IMR-90 (cell line): ENCODE measurements around the gene MSH4. TPM values are rescaled to one million over a fixed set of nuclear protein-coding genes. Genes with fewer than 3 reads are reported as not detected.
"Not testable (repeated sequence)": the region's sequence is repeated elsewhere in the genome, so short reads cannot be mapped to it uniquely, and the experiment has no call there.

Experiments
- ATAC-seq: fragments of 200-7000 bp; cut with Tn5 transposase; 2 replicates; pipeline ENCODE4 v1.9.1; 2020; ENCODE audit warnings: low read depth, mild to moderate bottlenecking, moderate library complexity
- BruUV-seq: library from RNA; stranded (reverse); fragments of 400-500 nt; replicated peaks from 2 replicates; lab custom pipeline; 2021; lab: Mats Ljungman, UMichigan
- CTCF ChIA-PET: fragments of 300-600 bp; formaldehyde crosslinking; extraction: SDS; loops from one replicate; lab custom pipeline; 2021; ENCODE audit warnings: antibody characterized with exemption; lab: Yijun Ruan, JAX
- POLR2A ChIA-PET: fragments of 300-600 bp; sonication (Branson Sonifier 250); formaldehyde crosslinking; loops from one replicate; lab custom pipeline; 2022; ENCODE audit warnings: antibody characterized with exemption; ENCODE audit not compliant: unreplicated experiment; lab: Charles Lee
- DNase-seq: peaks from one replicate; pipeline ENCODE4 v3.0.0; 2013
- H2AFZ ChIP-seq: replicated peaks from 2 replicates; pipeline ENCODE3; 2013; ENCODE audit warnings: low read length, mild to moderate bottlenecking; ENCODE audit not compliant: poor library complexity
- H2AK5ac ChIP-seq: 2 replicates; pipeline ENCODE4 v1.6.1; 2013; ENCODE audit warnings: low read depth, low read length, inconsistent platforms
- H2AK9ac ChIP-seq: replicated peaks from 2 replicates; pipeline ENCODE3; 2013; ENCODE audit warnings: mild to moderate bottlenecking, low read depth, low read length, moderate library complexity; ENCODE audit not compliant: poor library complexity
- H2BK120ac ChIP-seq: 2 replicates; pipeline ENCODE4 v1.6.1; 2013; ENCODE audit warnings: low read depth, low read length, inconsistent platforms
- H2BK15ac ChIP-seq: 3 replicates; pipeline ENCODE4 v1.6.1; 2013; ENCODE audit warnings: low read depth, low read length, inconsistent platforms
- H2BK20ac ChIP-seq: 2 replicates; pipeline ENCODE4 v1.6.1; 2013; ENCODE audit warnings: low read depth, mild to moderate bottlenecking, inconsistent platforms, low read length, moderate library complexity
- H2BK5ac ChIP-seq: 2 replicates; pipeline ENCODE4 v1.6.1; 2013; ENCODE audit warnings: mild to moderate bottlenecking, low read depth, low read length, inconsistent platforms; ENCODE audit not compliant: poor library complexity, severe bottlenecking
- H3K14ac ChIP-seq: replicated peaks from 2 replicates; pipeline ENCODE4 v1.6.1; 2013; ENCODE audit warnings: low read depth, low read length, inconsistent platforms
- H3K18ac ChIP-seq: 2 replicates; pipeline ENCODE4 v1.6.1; 2013; ENCODE audit warnings: low read depth, low read length, control low read depth
- H3K23ac ChIP-seq: 2 replicates; pipeline ENCODE4 v1.6.1; 2013; ENCODE audit warnings: low read depth, low read length, inconsistent platforms
- H3K27ac ChIP-seq: 2 replicates; pipeline ENCODE4 v1.5.1; 2013; ENCODE audit warnings: mild to moderate bottlenecking, control low read depth, low read length; ENCODE audit not compliant: insufficient read depth
- H3K27me3 ChIP-seq: 2 replicates; pipeline ENCODE4 v1.6.1; 2013; ENCODE audit warnings: low read length; ENCODE audit not compliant: control insufficient read depth, insufficient read depth
- H3K36me3 ChIP-seq: 2 replicates; pipeline ENCODE4 v1.6.1; 2013; ENCODE audit warnings: low read length, mixed read lengths; ENCODE audit not compliant: control insufficient read depth, insufficient read depth
- H3K4ac ChIP-seq: 2 replicates; pipeline ENCODE4 v1.6.1; 2013; ENCODE audit warnings: low read depth, low read length, inconsistent platforms
- H3K4me1 ChIP-seq: 2 replicates; pipeline ENCODE4 v1.6.1; 2013; ENCODE audit warnings: low read length, mixed read lengths; ENCODE audit not compliant: control insufficient read depth, insufficient read depth
- H3K4me2 ChIP-seq: 2 replicates; pipeline ENCODE4 v1.6.1; 2013; ENCODE audit warnings: low read depth, mild to moderate bottlenecking, control low read depth, low read length, moderate library complexity
- H3K4me3 ChIP-seq: 2 replicates; pipeline ENCODE4 v1.5.1; 2013; ENCODE audit warnings: low read depth, mild to moderate bottlenecking, control low read depth, low read length, moderate library complexity; ENCODE audit not compliant: insufficient read depth
- H3K56ac ChIP-seq: 2 replicates; pipeline ENCODE4 v1.6.1; 2013; ENCODE audit warnings: low read length, inconsistent platforms; ENCODE audit not compliant: insufficient read depth; ENCODE audit errors: extremely low read depth
- H3K79me1 ChIP-seq, 2 experiments: 2 replicates each; pipeline ENCODE4 v1.6.1; 2013; ENCODE audit warnings: low read length in 2 of 2, inconsistent platforms in 1 of 2, low read depth in 1 of 2
- H3K9ac ChIP-seq: 2 replicates; pipeline ENCODE4 v1.6.1; 2013; ENCODE audit warnings: low read depth, low read length, control low read depth
- H3K9me1 ChIP-seq: 2 replicates; pipeline ENCODE4 v1.6.1; 2013; ENCODE audit warnings: low read length, inconsistent platforms; ENCODE audit not compliant: insufficient read depth
- H3K9me3 ChIP-seq: 2 replicates; pipeline ENCODE4 v1.6.1; 2013; ENCODE audit warnings: low read length; ENCODE audit not compliant: control insufficient read depth, insufficient read depth
- H4K20me1 ChIP-seq: 2 replicates; pipeline ENCODE4 v1.6.1; 2013; ENCODE audit warnings: low read length, inconsistent platforms; ENCODE audit not compliant: insufficient read depth
- H4K5ac ChIP-seq: 2 replicates; pipeline ENCODE4 v1.6.1; 2013; ENCODE audit warnings: mild to moderate bottlenecking, low read depth, low read length, control low read depth
- H4K8ac ChIP-seq, 2 experiments: 2 replicates each; pipeline ENCODE4 v1.6.1; 2013; ENCODE audit warnings: low read depth in 2 of 2, low read length in 2 of 2, control low read depth in 1 of 2, inconsistent platforms in 1 of 2
- H4K91ac ChIP-seq: 2 replicates; pipeline ENCODE4 v1.6.1; 2013; ENCODE audit warnings: low read depth, low read length, inconsistent platforms; ENCODE audit not compliant: insufficient read depth
- MAFK ChIP-seq: IDR thresholded peaks from 2 replicates; pipeline ENCODE4 v1.6.1; 2012; ENCODE audit warnings: low read depth, low read length, improper control_type of control experiment
- WGBS, 2 experiments: methylation state at CpG; one replicate each; pipeline versions ENCODE4 v1.1.5 to v1.1.7; 2013; ENCODE audit warnings: missing lambda C conversion rate in 2 of 2; ENCODE audit not compliant: insufficient read length in 1 of 2; ENCODE audit errors: extremely low coverage in 2 of 2; 5-methylcytosine and 5-hydroxymethylcytosine counted together
- dilution Hi-C: fragments of 300-500 bp; cut with HindIII; formaldehyde crosslinking; loops from one replicate; pipeline ENCODE4 v1.14.3; 2018; ENCODE audit warnings: low sequenced_read_pairs; ENCODE audit not compliant: unreplicated experiment
- in situ Hi-C: fragments of 300-500 bp; cut with MboI; formaldehyde crosslinking; loops from 3 replicates; pipeline ENCODE4 v1.14.3; 2019; ENCODE audit warnings: low sequenced_read_pairs, inconsistent platforms, mixed read lengths
- intact Hi-C: fragments of 100-400 bp; cut with micrococcal nuclease; formaldehyde crosslinking; loops from 2 replicates; pipeline ENCODE4 v1.10.0; 2022
- polyA plus RNA-seq, 3 experiments: library from polyadenylated mRNA; depleted of rRNA; stranded (reverse); fragments of >200 nt; gene quantifications; 2 replicates each; pipeline ENCODE4 v1.2.3, GENCODE V29; 2012; ENCODE audit warnings: low replicate concordance in 1 of 3
- total RNA-seq: library from RNA; depleted of rRNA; stranded (reverse); fragments of >200 nt; gene quantifications from 2 replicates; pipeline ENCODE4 v1.2.3, GENCODE V29; 2012

The MSH4 gene
- total and polyA plus RNA-seq, 2 of the 4 experiments (the other 2 are of a cell fraction), result under 0.01 to 0.02 TPM

DNA sequence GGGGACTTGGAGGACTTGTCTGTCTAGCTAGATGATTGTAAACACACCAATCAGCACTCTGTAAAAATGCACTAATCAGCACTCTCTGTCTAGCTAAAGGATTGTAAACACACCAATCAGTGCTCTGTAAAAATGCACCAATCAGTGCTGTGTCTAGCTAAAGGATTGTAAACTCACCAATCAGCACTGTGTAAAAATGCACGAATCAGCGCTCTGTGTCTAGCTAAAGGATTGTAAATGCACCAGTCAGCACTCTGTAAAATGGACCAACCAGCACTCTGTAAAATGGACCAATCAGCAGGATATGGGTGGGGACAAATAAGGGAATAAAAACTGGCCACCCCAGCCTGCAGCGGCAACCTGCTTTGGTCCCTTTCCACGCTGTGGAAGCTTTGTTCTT, 38.1 kb upstream of the MSH4 start:
- H3K36me3 ChIP-seq, result peaks cover 16% of the 10 kb centered on the region
- intact Hi-C loops, result not testable (repeated sequence)

More for the DNA sequence above, 38.1 kb upstream of the MSH4 start:
- H2BK5ac ChIP-seq, H3K4me2 ChIP-seq, H3K18ac ChIP-seq, POLR2A ChIA-PET, dilution Hi-C loops, H3K27ac ChIP-seq, in situ Hi-C loops, DNase-seq, ATAC-seq, H2AFZ ChIP-seq, CTCF ChIA-PET, H3K4ac ChIP-seq, H4K8ac ChIP-seq, H3K4me3 ChIP-seq, BruUV-seq, H3K9me3 ChIP-seq, H2AK9ac ChIP-seq, H3K9me1 ChIP-seq, H4K20me1 ChIP-seq, H2BK20ac ChIP-seq, H2BK120ac ChIP-seq, H4K91ac ChIP-seq, H3K27me3 ChIP-seq, H2BK15ac ChIP-seq, H3K56ac ChIP-seq, H4K5ac ChIP-seq, H3K9ac ChIP-seq, H2AK5ac ChIP-seq, H3K79me1 ChIP-seq, H3K4me1 ChIP-seq, H3K23ac ChIP-seq, H3K14ac ChIP-seq: not testable (repeated sequence)
- TF ChIP-seq MAFK, result 0 out of 2 replicates have a peak, but pooled peaks have one; percentile 2
- 92% methylated on average over 2 of the region's 4 CpGs; no CpG with 5 or more reads in 1 of the 2 experiments for WGBS, 2 experiments
